Gastroesophageal sphincter (tissue), 4 donors: ENCODE results near the gene ANKRD27. TPM values are rescaled to one million over a fixed set of nuclear protein-coding genes. Genes with fewer than 3 reads are reported as not detected.

ENCODE experiments used
- ATAC-seq: fragments of 150-250 bp; one replicate; pipeline ENCODE4 v1.9.1; 2016; ENCODE audit warnings: mild to moderate bottlenecking, moderate library complexity
- H3K27ac ChIP-seq, 4 donors: fragments of 200-600 bp; sonication (generic) in 3 of 4; 1 replicate in 3 of 4; 2 replicates in 1 of 4; pipeline ENCODE4 v1.5.1; 2016 to 2019
- H3K27me3 ChIP-seq: fragments of 200-600 bp; sonication (generic); one replicate; pipeline ENCODE4 v1.5.1; 2019
- H3K36me3 ChIP-seq, 2 donors: fragments of 200-600 bp; sonication (generic); one replicate each; pipeline ENCODE4 v1.5.1; 2019; ENCODE audit warnings: control low read depth in 1 of 2
- H3K4me1 ChIP-seq, 3 donors: fragments of 200-600 bp; sonication (generic); 1 replicate in 2 of 3; 2 replicates in 1 of 3; pipeline ENCODE4 v1.5.1; 2016 to 2019; ENCODE audit warnings: control low read depth in 2 of 3
- H3K4me3 ChIP-seq, 2 donors: fragments of 200-600 bp; sonication (generic); one replicate each; pipeline ENCODE4 v1.5.1; 2019; ENCODE audit warnings: mild to moderate bottlenecking in 1 of 2, moderate library complexity in 1 of 2
- H3K9me3 ChIP-seq, 3 donors: fragments of 200-600 bp; sonication (generic); one replicate each; pipeline ENCODE4 v1.5.1; 2017 to 2019; ENCODE audit warnings: control low read depth in 2 of 3
- EP300 ChIP-seq: sonication (generic); formaldehyde crosslinking; IDR thresholded peaks from one replicate; pipeline ENCODE4 v1.6.1; 2017; ENCODE audit warnings: antibody characterized with exemption, mild to moderate bottlenecking
- POLR2A ChIP-seq, 2 donors: fragments of 450-650 bp; IDR thresholded peaks; one replicate each; pipeline ENCODE4 v1.6.1; 2017; ENCODE audit warnings: antibody characterized with exemption in 2 of 2, mild to moderate bottlenecking in 2 of 2, moderate library complexity in 1 of 2
- POLR2AphosphoS5 ChIP-seq: sonication (generic); formaldehyde crosslinking; IDR thresholded peaks from one replicate; pipeline ENCODE4 v1.6.1; 2017; ENCODE audit warnings: antibody characterized with exemption
- WGBS, 2 donors: methylation state at CpG; one replicate each; pipeline ENCODE4 v1.1.5; 2018; ENCODE audit warnings: low coverage in 1 of 2; 5-methylcytosine and 5-hydroxymethylcytosine counted together
- total RNA-seq, 4 donors: library from RNA; depleted of rRNA; stranded (reverse); fragments of >200 nt; gene quantifications; one replicate each; pipeline ENCODE4 v1.1.0, GENCODE V29; 2016
- TF ChIP-seq, protein P1 (sequence below), 4 experiments: fragments of 200-600 bp in 2 of 4; fragments of 450-650 bp in 2 of 4; sonication (generic) in 1 of 4; IDR thresholded peaks; one replicate each; pipeline ENCODE4 v1.5.1; 2017 to 2019; ENCODE audit warnings: antibody characterized with exemption in 4 of 4, mild to moderate bottlenecking in 2 of 4, moderate library complexity in 2 of 4

Gene ANKRD27
- total RNA-seq, 4 donors from 2014 or later, result 43.5 to 63.3 (median 52.6) TPM

DNA sequence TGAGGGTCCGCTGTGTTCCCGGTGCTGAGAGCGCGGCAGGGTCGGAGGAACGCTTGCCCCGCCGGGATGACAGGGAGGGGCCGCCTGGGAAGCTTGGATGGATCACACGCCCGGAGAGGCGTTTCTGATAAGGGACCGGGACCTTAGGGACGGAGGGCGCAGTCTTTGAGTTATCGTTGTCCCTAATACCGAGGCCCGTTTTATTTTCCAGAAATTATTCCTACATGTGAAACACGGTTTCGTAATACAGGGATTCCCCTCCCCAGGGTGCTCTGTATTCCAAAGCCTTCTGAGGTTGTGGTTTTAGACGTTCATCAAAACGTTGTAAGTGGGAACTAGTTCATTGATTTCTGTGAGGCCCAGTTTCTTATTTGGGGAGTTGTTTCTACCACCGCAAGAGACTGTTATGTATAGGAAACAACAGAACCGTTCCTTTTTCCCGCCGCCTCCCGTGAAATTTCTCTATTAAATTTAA, 93.2 kb downstream of the ANKRD27 start:
- Histone ChIP-seq H3K27ac (peak overlapping the region; percentile 80 to 93 (median 90)), H3K36me3 (peaks cover 4 to 38% of the 10 kb centered on the region in 2 donors), H3K4me3 (peak overlapping the region; percentile 82 to 99), H3K9me3 (no peaks in the 10 kb centered on the region), H3K4me1 (peaks cover 0 to 37% (median 7%) of the 10 kb centered on the region in 3 donors), H3K27me3 (no peaks in the 10 kb centered on the region)
- ATAC-seq, result no peak
- TF ChIP-seq, protein P1, sequence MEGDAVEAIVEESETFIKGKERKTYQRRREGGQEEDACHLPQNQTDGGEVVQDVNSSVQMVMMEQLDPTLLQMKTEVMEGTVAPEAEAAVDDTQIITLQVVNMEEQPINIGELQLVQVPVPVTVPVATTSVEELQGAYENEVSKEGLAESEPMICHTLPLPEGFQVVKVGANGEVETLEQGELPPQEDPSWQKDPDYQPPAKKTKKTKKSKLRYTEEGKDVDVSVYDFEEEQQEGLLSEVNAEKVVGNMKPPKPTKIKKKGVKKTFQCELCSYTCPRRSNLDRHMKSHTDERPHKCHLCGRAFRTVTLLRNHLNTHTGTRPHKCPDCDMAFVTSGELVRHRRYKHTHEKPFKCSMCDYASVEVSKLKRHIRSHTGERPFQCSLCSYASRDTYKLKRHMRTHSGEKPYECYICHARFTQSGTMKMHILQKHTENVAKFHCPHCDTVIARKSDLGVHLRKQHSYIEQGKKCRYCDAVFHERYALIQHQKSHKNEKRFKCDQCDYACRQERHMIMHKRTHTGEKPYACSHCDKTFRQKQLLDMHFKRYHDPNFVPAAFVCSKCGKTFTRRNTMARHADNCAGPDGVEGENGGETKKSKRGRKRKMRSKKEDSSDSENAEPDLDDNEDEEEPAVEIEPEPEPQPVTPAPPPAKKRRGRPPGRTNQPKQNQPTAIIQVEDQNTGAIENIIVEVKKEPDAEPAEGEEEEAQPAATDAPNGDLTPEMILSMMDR (IDR thresholded peaks at IDR 0.05), result no peak
- TF ChIP-seq POLR2AphosphoS5 (no peak), POLR2A (IDR thresholded peaks at IDR 0.05) (no peak), EP300 (no peak)
- 2 to 8% methylated on average over 8 to 12 of the region's 27 CpGs for WGBS, 2 donors

DNA sequence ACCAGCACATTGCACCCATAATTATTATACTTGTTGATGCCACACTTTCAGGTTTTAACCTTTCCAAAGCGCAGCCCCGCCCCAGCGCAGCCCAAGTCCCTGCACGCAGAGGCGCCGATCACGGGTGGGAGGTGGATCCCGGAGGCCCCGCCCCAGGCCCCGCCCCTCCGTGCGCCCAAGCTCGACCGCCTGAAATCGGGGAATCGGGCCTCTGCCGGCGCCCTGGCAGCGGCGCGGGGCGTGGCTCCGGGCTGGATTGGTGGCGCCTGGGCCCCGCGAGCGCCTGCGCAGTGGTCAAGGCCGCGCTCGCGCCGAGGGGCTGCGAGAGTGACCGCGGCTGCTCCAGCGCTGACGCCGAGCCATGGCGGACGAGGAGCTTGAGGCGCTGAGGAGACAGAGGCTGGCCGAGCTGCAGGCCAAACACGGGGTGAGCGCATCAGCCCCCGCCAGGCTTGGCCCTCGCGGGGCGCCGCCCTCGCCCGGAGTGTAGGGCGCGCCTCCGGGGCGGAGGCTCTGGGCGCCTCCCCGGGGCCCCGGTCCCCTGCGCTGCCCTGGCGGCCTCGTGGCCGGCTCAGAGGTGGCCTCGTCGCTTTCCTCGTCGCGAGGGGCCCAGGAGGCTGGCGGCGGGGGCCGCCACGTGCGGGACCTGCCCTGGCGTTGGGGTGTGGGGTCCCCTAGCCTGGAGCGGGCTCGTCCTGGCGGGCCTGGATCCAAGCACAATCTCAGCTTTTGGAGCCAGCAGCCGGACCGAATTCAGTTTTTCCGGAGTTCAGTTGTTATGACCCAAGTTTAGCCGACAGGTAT, 93.9 kb downstream of the ANKRD27 start, which contains the start of gene PDCD5:
TSS of gene PDCD5 (plus strand) at position 290 of the 804 bp plus-strand sequence. CDS start at position 362, 72 bp downstream.
- peak; percentile 80 for TF ChIP-seq POLR2AphosphoS5
- peak; percentile 83 to 88 for TF ChIP-seq POLR2A (IDR thresholded peaks at IDR 0.05)
- TF ChIP-seq EP300, result no peak
- TF ChIP-seq, protein P1 (IDR thresholded peaks at IDR 0.05), result peak in 1 of 4 experiments; percentile 6
- no CpG with 5 or more reads among the region's 81 CpGs for WGBS, 2 donors
- Histone ChIP-seq H3K27me3 (no peaks in the 10 kb centered on the region), H3K4me1 (peaks cover 0 to 37% (median 7%) of the 10 kb centered on the region in 3 donors), H3K36me3 (peaks cover 4 to 32% of the 10 kb centered on the region in 2 donors), H3K9me3 (no peaks in the 10 kb centered on the region), H3K27ac (peak within 1 kb of the TSS; percentile 80 to 93 (median 90)), H3K4me3 (peak within 1 kb of the TSS; percentile 82 to 99)
- peak; percentile 98 for ATAC-seq

DNA sequence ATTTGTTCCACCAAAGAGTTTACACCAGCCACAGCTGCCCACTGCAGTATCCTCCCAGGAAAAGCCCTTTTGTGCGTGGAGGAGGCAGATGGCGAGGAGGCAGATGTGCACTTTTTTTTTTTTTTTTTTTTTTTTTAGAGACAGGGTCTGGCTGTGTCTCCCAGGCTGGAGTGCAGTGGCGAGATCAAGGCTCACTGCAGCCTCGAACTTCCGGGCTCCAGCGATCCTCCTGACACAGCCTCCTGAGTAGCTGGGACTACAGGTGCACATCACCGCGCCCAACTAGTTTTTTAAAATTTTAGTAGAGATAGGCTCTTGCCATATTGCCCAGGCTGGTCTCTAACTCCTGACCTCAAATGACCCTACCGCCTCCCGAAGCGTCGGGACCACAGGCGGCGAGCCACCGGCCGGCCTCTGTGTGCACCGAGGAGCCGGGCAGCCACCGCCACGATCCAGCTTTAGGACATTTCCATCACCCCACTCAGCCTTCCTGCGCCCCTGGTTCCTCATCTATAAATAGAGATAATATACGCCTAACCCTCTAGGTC, 94.6 kb downstream of the ANKRD27 start:
- H3K36me3 ChIP-seq, result peaks cover 0 to 25% of the 10 kb centered on the region in 2 donors
- 26 to 40% methylated on average over 3 to 4 of the region's 22 CpGs for WGBS, 2 donors
- no peaks in the 10 kb centered on the region for H3K9me3 ChIP-seq
- H3K27ac ChIP-seq, result peak overlapping the region in 3 of 4 donors; percentile 89 to 93 (median 91)
- H3K27me3 ChIP-seq, result no peaks in the 10 kb centered on the region
- ATAC-seq, result peak; percentile 23
- H3K4me3 ChIP-seq, result peak overlapping the region; percentile 82 to 99
- peaks cover 0 to 37% (median 7%) of the 10 kb centered on the region in 3 donors for H3K4me1 ChIP-seq
- TF ChIP-seq, protein P1 (IDR thresholded peaks at IDR 0.05), result no peak
- TF ChIP-seq POLR2A (IDR thresholded peaks at IDR 0.05) (no peak), POLR2AphosphoS5 (no peak), EP300 (no peak)

DNA sequence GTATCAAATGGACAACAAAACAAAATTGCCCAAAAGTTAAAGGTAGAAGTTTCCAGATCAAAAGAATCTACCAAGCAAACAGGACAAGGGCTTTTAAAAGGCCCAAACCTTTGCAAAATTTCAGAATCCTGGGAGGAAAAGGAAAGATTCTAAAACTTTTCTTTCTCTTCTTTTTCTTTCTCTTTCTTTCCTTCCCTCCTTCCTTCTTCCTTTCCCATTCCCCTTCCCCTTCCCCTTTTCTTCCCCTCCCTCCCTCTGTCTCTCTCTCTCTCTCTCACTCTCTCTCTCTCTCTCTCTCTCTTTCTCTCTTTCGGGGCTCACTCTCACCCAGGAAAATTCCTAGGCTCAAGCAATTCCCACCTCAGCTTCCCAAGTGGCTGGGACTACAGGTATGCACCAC, 98.2 kb downstream of the ANKRD27 start:
- Histone ChIP-seq H3K27ac (no peak overlapping the region), H3K4me3 (no peak overlapping the region), H3K9me3 (no peaks in the 10 kb centered on the region), H3K27me3 (peaks cover under 1% of the 10 kb centered on the region), H3K4me1 (peaks cover 0 to 7% (median under 1%) of the 10 kb centered on the region in 3 donors), H3K36me3 (no peaks in the 10 kb centered on the region)
- no peak for ATAC-seq
- TF ChIP-seq EP300, result no peak
- TF ChIP-seq POLR2AphosphoS5, result no peak
- TF ChIP-seq, protein P1 (IDR thresholded peaks at IDR 0.05), result no peak
- no peak for TF ChIP-seq POLR2A (IDR thresholded peaks at IDR 0.05)
- WGBS, 2 donors, result 100% methylated on average over 1 of the region's 1 CpG; no CpG with 5 or more reads in 1 of the 2 donors
